NCI-H2107 treated with DMSO at 0.1 percent for 48 hours (cell line): Measurements from ENCODE around the gene E2F3.
"Not testable (repeated sequence)": the region's sequence is repeated elsewhere in the genome, so short reads cannot be mapped to it uniquely, and the experiment has no call there.

Experiments used
- DNase-seq: peaks from one replicate; lab custom pipeline; 2025; ENCODE audit not compliant: unreplicated experiment; lab: John Stamatoyannopoulos, UW

E2F3 gene

DNA sequence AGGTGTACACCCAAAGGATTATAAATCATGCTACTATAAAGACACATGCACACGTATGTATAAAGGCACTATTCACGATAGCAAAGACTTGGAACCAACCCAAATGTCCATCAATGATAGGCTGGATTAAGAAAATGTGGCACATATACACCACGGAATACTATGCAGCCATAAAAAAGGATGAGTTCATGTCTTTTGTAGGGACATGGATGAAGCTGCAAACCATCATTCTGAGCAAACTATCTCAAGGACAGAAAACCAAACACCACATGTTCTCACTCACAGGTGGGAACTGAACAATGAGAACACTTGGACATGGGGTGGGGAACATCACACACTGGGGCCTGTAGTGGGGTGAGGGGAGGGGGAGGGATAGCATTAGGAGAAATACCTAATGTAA is 123.5 kb downstream of the E2F3 start:
- not testable (repeated sequence) for DNase-seq

DNA sequence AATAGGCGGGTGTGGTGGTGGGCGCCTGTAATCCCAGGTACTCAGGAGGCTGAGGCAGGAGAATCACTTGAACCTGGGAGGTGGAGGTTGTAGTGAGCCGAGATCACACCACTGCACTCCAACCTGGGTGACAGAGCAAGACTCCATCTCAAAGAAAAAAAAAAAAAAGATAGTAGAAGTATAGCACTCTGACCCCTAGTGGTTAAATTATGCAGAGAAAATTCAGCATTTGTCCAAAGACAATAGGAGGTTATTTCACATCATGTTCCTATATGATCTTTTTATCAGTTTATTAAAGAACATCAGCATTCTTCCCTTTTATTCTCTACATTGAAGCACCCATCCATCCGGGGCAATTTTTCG is 127.4 kb downstream of the E2F3 start:
- not testable (repeated sequence) for DNase-seq

DNA sequence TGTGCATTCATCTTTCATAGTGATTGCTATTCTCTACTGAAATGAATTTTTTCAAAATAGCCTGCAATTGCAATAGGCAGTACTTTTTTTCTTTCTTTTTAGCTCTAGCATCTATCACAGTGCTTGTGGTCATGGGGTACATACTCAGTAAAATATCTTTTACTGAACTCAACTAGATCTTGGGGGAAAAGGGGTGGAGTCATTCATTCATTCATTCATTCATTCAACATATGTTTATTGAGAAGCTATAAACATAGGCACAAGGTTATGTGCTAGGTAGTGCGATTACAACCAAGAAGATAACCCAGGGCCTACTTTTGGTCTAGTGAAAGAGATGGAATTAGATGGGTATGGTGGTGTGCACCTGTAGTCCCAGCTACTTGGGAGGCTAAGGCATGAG is 131.2 kb downstream of the E2F3 start:
- DNase-seq, result no peak

DNA sequence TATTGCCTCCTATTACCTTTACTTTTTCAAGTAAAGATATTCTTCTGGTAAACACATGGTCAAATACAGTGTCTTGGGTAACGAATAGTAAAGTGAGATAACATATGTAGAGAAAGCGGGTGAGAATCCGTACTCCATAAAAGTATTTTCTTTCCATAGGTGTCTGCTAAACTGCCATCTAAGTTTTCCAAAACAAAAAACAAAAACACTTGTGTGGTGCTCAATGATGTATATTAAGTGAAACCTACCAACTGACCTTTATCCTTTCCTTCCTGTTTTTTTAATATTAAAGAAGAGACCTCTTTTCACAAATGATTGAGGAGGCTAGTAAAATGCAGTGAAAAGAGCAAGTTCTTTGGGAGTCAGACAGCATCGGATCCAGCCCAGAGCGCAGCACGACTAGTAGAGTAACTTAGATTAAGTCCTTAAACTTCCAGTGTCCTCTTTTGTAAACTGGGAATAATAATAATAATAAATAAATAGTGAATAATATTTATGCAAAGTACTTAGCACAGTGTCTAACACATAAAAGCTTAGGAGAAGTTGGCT is 132.1 kb downstream of the E2F3 start:
- DNase-seq, result no peak

DNA sequence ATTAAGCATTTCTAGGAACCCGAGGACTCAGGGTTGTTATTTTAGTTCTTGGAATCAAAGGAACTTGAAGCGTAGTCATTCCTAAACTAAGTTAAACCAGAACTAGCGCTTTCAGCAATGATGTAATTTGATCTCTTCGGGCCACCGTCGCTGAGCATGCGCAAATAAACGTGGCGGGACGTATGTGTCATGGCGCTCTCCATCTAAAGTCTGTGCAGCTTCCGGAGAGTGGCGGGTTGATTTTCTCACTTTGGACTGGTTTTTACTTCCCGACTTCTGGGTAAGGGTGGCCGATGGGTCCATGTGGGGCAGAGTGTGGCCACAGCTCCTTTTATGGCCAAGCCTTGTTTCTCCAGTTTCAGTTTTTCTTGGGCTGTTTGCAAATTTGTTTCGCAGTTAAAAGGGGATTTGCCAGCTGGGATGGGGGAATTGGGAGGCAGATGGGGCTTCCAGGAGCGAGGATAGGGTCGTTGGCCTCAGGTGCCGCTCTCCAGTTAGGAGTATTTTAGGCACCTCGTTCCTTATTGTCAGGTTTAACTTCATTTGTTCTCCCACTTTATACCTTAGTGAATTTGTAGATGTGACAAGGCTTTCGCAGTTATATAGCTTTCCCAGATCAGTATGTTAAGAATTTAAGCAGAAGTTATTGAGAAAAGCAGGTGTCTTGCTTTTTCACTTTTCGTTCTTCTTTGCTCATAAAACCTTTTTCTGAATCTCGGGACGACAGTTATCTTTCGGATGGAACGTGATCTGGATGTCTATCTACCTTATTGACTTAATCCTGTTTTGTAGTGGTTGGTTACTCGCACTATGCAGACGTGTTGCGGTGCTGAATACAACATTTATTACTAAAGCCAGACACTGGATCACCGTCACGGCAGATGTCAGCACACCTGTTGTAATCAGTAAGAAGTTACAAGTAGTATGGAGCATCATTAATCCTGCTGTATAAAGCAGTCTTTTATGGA is 132.9 kb downstream of the E2F3 start, which contains the start of gene CDKAL1:
Gene CDKAL1 (plus strand): TSS at position 163 of the 968 bp plus-strand sequence. CDS start 11,894 bp downstream, outside the sequence.
- DNase-seq, result peak; percentile 82

DNA sequence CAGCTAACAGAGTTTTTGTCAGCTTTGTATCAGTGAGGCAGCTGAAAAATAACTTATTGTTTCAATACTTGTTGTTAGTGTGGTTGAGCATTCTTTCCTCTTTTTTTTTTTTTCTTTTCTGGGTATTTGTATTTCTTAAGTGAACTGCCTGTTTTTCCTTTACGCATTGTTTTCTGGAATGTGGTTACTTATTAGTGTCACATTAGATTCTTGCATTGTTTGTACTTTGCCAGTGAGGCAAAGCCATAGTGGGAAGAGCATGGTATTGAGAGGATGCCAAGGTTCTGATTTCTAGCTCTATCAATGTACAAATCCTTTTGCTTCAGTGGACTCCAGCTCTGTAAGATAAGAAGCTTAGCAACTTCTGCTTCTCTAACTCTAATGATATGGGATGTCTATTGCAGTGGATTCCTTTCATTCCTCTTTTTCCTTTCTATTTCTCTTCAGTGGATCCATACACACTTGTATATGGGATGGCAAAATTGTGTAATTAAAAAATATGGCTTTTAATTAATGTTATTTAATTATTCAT is 136.5 kb downstream of the E2F3 start:
- DNase-seq, result no peak

DNA sequence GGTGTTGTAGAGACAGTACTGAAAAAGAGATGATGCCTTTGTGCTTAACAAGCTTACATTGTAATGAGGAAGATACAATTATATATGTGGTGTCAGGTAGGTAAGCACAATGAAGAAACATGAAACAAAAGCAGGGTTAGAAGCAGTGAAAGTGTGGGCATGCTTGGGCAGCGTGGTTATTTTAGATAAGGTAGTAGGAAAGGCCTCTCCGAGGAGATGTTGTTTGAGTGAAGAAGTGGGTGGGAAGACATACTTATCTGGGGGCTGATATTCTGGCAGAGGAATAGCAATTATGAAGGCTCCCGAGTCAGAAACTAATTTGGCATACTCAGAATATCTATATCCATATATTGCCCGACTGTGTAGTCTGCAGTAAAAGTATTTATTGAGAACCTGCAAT is 137.2 kb downstream of the E2F3 start:
- no peak for DNase-seq

DNA sequence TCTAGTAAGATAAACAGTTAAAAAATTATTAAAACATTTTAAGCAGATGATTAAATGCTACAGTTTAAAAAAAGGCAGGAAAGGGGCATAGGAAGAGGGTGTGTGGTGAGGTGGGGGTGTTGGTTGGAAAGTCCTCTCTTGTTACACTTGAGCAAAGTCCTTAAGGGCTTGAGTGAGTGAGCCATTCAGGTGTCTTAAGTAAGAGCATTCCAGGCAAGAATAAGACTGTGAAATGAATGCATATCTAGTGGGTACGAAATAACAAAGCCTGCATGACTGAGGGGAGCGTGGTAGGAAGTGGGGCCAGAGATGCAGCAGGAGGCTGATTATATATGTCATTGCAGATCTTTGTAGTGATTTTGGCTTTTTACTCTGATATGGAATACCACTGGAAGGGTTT is 137.7 kb downstream of the E2F3 start:
- no peak for DNase-seq

DNA sequence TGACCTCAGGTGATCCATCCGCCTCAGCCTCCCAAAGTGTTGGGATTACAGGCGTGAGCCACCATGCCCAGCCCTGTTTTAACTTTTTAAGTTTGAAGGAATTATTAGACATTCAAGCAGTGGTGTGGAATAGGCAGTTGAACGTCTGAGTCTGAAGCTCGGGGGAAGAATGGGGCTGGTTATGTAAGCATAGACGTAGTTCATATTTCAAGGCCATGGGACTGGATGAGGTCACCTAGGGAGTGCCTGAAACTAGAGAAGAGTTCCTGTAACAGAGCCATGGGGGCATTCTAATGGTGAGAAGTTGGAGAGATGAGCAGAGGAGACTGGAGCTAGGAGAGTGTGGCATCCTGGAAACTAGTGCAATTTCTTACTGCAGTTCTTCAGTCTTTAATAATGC is 139.0 kb downstream of the E2F3 start:
- no peak for DNase-seq

DNA sequence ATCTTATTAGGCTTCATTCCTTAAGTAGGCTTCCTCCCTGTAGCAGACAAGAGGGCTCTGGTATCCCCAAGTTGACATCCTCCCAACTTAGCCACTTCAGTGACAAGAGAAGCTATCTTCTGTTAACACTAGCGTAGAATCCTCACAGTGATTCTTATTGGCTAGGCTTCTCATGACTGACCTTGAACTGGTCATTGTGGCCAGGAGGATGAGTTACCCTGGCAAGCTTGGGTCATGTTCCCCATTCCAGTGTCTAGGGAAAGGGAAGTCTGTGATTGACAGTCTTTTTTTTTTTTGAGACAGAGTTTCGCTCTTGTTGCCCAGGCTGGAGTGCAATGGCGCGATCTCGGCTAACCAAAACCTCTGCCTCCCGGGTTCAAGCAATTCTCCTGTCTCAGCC is 139.7 kb downstream of the E2F3 start:
- no peak for DNase-seq

DNA sequence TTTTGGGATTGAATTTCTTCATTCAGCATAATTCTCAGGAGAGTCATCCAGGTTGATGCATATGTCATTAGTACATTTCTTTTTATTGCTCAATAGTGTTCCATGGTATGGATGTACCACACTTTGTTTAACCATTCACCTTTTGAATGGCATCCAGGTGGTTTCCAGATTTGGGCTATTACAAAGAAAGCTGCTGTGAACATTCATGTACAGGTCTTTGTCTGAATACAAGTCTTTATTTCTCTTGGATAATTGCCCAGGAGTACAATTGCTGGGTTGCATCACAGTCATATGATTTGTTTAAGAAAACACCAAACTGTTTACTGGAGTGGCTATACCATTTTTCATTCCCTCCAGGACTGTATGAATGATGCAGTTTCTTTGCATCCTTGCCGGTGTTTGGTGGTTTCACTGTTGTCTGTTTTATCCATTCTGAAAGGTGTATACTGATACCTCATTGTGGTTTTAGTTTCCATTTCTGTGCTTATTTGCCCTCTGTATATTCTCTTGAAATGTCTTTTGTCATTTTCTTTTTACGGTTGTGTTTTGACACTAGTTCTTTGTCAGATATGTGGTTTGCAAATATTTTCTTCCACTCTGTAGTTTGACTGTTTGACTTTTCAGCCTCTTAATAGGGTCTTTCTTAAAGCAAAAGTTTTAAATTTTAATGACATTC is 141.4 kb downstream of the E2F3 start:
- DNase-seq, result peak; percentile 86
